Pancreas (tissue), 10 donors: Measurements from ENCODE around the gene ZNF320. TPM values are rescaled to one million over a fixed set of nuclear protein-coding genes. Genes with fewer than 3 reads are reported as not detected.
"Not testable (repeated sequence)": the region's sequence is repeated elsewhere in the genome, so short reads cannot be mapped to it uniquely, and the experiment has no call there.

Experiments used
- ATAC-seq, 4 donors: fragments of 200-7000 bp; cut with Tn5 transposase; one replicate each; pipeline versions ENCODE4 v1.8.0 to v1.9.1; 2020; ENCODE audit warnings: mild to moderate bottlenecking in 4 of 4, moderate library complexity in 4 of 4
- DNase-seq, 6 donors: peaks; one replicate each; pipeline ENCODE4 v3.0.0-alpha.2; 2020
- FAIRE-seq: peaks from 2 replicates; lab custom pipeline; 2012; peaks lifted over from hg19 to GRCh38; lab: Jason Lieb, UNC
- H3K27ac ChIP-seq, 4 donors: fragments of 200-600 bp; sonication (generic); 1 replicate in 3 of 4; 2 replicates in 1 of 4; pipeline versions ENCODE4 v1.5.0 to v1.8.0; 2020
- H3K27me3 ChIP-seq, 4 donors: fragments of 200-600 bp; one replicate each; pipeline ENCODE4 v1.8.0; 2021
- H3K36me3 ChIP-seq, 3 donors: fragments of 200-600 bp; sonication (generic) in 1 of 3; one replicate each; pipeline versions ENCODE4 v1.5.0 to v1.8.0; 2020 to 2021
- H3K4me1 ChIP-seq, 3 donors: fragments of 200-600 bp; one replicate each; pipeline ENCODE4 v1.8.0; 2021
- H3K4me3 ChIP-seq, 4 donors: fragments of 200-600 bp; sonication (generic) in 2 of 4; one replicate each; pipeline versions ENCODE4 v1.5.0 to v1.8.0; 2020 to 2021
- H3K9me3 ChIP-seq, 4 donors: fragments of 200-600 bp; one replicate each; pipeline ENCODE4 v1.8.0; 2021
- WGBS, 2 donors: extraction: QIAGEN DNeasy Blood & Tissue Kit; methylation state at CpG; one replicate each; pipeline ENCODE4 v1.1.7; 2013; 5-methylcytosine and 5-hydroxymethylcytosine counted together
- intact Hi-C, 3 donors: fragments of 100-400 bp; cut with DNase I; formaldehyde crosslinking; loops; one replicate each; pipeline versions ENCODE4 v1.11.1 to v1.14.2; 2022
- polyA plus RNA-seq, 2 donors: library from polyadenylated mRNA; stranded (reverse); fragments of 200-250 nt; gene quantifications; one replicate each; pipeline ENCODE4 v1.2.3, GENCODE V29; 2013
- total RNA-seq, 6 donors: library from RNA; stranded (reverse); fragmentation: NEBNext Ultra II Directional in 4 of 6; extraction: Animal tissue kit (Norgen Biotek cat#: 25700) in 4 of 6; gene quantifications; one replicate each; pipeline versions ENCODE4 v1.2.1 to v1.2.4, GENCODE V29; 2021 to 2023
- TF ChIP-seq, protein P1 (sequence below), 4 donors: fragments of 200-600 bp; sonication (generic) in 3 of 4; IDR thresholded peaks; one replicate each; pipeline versions ENCODE4 v1.5.0 to v1.8.0; 2021; ENCODE audit warnings: antibody characterized with exemption in 4 of 4
- donor health status: healthy with polysubstance abuse.
- donor health status: DM: no; HTN: no; CAD: no; lungs with moderate emphysema.
- donor health status: DM: no; HTN: no; CAD: no.
- donor health status: control.
- donor health status: control.
- donor health status: Bipolar disorder and iron deficiency.
- donor health status: DM: yes; HTN: yes; CAD: no.
- donor health status: DM: no; HTN: no; CAD: no.
- donor health status: DM: no; HTN: no; CAD: no.
- donor health status: DM: yes; HTN: yes; CAD: no.

ZNF320 gene
- total and polyA plus RNA-seq, 8 donors, result 2.8 to 21.3 (median 6.4) TPM

DNA sequence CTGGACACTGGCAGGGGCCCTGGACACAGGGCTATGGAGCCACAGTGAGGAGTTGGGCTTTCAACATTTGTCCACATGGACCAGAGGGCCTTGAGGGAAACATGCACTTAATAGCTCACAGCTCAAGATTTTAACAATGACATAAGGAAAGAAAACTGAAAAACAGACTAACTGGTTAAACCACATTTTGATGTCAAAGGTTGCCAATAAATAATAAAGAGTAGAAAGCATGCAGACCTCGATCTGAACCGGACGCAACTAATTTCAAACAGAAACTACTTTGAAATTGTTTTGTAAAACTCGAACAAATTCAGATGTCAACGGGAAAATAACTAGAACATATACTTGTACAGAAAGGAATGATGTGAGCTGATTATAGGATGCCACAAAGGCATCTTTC lies 41.3 kb upstream of the ZNF320 start:
- TF ChIP-seq, protein P1, sequence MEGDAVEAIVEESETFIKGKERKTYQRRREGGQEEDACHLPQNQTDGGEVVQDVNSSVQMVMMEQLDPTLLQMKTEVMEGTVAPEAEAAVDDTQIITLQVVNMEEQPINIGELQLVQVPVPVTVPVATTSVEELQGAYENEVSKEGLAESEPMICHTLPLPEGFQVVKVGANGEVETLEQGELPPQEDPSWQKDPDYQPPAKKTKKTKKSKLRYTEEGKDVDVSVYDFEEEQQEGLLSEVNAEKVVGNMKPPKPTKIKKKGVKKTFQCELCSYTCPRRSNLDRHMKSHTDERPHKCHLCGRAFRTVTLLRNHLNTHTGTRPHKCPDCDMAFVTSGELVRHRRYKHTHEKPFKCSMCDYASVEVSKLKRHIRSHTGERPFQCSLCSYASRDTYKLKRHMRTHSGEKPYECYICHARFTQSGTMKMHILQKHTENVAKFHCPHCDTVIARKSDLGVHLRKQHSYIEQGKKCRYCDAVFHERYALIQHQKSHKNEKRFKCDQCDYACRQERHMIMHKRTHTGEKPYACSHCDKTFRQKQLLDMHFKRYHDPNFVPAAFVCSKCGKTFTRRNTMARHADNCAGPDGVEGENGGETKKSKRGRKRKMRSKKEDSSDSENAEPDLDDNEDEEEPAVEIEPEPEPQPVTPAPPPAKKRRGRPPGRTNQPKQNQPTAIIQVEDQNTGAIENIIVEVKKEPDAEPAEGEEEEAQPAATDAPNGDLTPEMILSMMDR (IDR thresholded peaks at IDR 0.05), result no peak

DNA sequence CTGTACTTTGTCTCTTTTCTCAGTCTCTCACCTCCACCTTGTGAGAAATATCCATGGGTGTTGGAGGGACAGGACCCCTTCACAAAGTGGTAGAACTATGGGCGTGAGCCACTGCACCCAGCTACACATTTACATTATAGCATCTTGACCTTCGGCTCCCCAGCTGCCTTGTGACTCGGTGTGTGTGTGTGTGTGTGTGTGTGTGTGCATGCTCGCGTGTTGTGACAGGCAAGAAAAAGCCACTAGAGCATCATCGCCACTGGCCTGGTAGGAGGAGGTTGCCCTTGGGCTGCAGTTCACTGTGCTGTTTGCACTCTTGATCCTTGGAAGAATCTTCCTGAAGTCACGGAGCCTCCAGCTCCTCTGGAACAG lies 39.5 kb upstream of the ZNF320 start:
- FAIRE-seq (no peak), ATAC-seq (no peak), DNase-seq (no peak)
- H3K4me3 ChIP-seq, result no peak overlapping the region
- TF ChIP-seq, protein P1 (IDR thresholded peaks at IDR 0.05), result no peak
- no peaks in the 10 kb centered on the region for H3K36me3 ChIP-seq
- WGBS, 2 donors, result 80 to 81% methylated on average over 7 of the region's 7 CpGs
- H3K27me3 ChIP-seq, result no peaks in the 10 kb centered on the region
- peaks cover 4 to 22% (median 19%) of the 10 kb centered on the region in 3 donors for H3K4me1 ChIP-seq
- intact Hi-C loops, result no loop called here
- H3K27ac ChIP-seq, result peak overlapping the region in 3 of 4 donors; percentile 46 to 60 (median 48)
- no peaks in the 10 kb centered on the region for H3K9me3 ChIP-seq

More for the DNA sequence above, 41.3 kb upstream of the ZNF320 start:
- Histone ChIP-seq H3K4me3 (no peak overlapping the region), H3K9me3 (no peaks in the 10 kb centered on the region), H3K4me1 (peaks cover 4 to 22% (median 19%) of the 10 kb centered on the region in 3 donors), H3K27me3 (no peaks in the 10 kb centered on the region), H3K36me3 (no peaks in the 10 kb centered on the region), H3K27ac (peak overlapping the region in 2 of 4 donors; percentile 10 to 60)
- FAIRE-seq (no peak), DNase-seq (no peak), ATAC-seq (no peak)
- 33 to 39% methylated on average over 5 of the region's 5 CpGs for WGBS, 2 donors
- intact Hi-C loops, result no loop called here

DNA sequence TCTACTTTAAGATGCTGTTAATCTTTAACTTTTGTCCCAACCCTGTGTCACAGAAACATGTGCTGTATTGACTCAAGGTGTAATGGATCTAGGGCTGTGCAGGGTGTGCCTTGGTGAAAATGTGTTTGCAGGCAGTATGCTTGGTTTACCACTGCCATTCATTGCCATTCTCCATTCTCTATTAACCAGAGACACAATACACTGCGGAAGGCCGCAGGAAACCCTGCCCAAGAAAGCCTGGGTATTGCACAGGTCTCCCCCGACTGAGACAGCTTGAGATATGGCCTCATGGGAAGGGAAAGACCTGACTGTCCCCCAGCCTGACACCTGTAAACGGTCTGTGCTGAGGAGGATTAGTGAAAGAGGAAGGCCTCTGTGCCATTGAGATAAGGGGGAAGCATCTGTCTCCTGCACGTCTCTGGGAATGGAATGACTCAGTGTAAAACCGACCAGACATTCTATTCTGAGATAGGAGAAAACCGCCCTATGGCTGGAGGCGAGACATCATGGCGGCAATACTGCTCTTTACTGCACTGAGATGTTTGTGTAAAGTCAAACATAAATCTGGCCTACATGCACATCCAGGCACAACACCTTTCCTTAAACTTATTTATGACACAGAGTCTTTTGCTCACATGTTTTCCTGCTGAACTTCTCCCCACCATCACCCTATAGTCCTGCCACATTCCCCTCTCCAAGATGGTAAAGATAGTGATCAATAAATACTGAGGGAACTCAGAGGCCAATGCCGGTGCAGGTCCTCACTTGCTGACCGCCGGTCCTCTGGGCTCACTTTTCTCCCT lies 38.9 kb upstream of the ZNF320 start:
- H3K4me1 ChIP-seq, result peaks cover 4 to 22% (median 19%) of the 10 kb centered on the region in 3 donors
- WGBS, 2 donors, result 50 to 55% methylated on average over 12 of the region's 12 CpGs
- ATAC-seq (peak; percentile 86 to 92 (median 87)), DNase-seq (peak in 1 of 6 donors; percentile 33), FAIRE-seq (no peak)
- H3K4me3 ChIP-seq, result no peak overlapping the region
- intact Hi-C loops, result no loop called here
- peak overlapping the region in 3 of 4 donors; percentile 46 to 60 (median 48) for H3K27ac ChIP-seq
- no peaks in the 10 kb centered on the region for H3K36me3 ChIP-seq
- H3K9me3 ChIP-seq, result no peaks in the 10 kb centered on the region
- TF ChIP-seq, protein P1 (IDR thresholded peaks at IDR 0.05), result no peak
- H3K27me3 ChIP-seq, result no peaks in the 10 kb centered on the region

DNA sequence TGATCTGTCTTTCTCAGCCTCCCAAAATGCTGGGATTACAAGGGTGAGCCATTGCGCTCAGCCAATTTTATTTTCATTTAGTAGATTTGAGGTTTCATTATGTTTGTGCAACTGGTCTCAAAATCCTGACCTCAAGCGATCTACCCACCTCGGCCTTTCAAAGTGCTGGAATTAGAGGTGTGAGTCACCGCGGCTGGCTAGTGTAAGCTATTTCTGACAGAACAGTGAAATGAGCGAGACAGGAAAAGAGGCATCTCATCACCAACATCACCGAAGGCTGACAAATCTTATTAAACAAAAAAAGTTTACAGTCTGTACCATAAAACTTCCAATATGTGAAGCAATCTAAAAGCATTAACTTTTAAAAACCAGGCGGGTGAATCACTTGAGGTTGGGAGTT lies 38.0 kb upstream of the ZNF320 start:
- no peak for FAIRE-seq
- Histone ChIP-seq H3K9me3 (no peaks in the 10 kb centered on the region), H3K4me3 (no peak overlapping the region), H3K27me3 (no peaks in the 10 kb centered on the region), H3K4me1 (peaks cover 4 to 22% (median 19%) of the 10 kb centered on the region in 3 donors), H3K36me3 (no peaks in the 10 kb centered on the region), H3K27ac (peak overlapping the region in 3 of 4 donors; percentile 46 to 48 (median 48))
- DNase-seq, result no peak
- WGBS, 2 donors, result 85 to 89% methylated on average over 8 of the region's 8 CpGs
- peak in 3 of 4 donors; percentile 17 to 56 (median 23) for ATAC-seq
- TF ChIP-seq, protein P1 (IDR thresholded peaks at IDR 0.05), result no peak
- intact Hi-C loops, result no loop called here

DNA sequence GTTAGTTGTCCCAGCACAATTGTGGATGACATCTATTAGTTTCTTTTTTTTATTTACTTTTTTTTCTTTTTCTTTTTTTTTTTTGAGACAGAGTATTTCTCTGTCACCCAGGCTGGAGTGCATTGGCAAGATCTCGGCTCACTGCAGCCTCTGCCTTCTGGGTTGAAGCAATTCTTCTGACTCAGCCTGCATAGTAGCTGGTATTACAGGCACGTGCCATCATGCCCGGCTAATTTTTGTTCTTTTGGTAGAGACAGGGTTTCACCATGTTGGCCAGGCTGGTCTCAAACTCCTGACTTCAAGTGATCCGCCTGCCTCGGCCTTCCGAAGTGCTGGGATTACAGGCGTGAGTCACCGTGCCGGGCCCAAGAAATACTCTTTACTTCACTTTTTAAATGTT lies 27.2 kb upstream of the ZNF320 start:
- H3K27me3 ChIP-seq, H3K9me3 ChIP-seq, H3K36me3 ChIP-seq, intact Hi-C loops, DNase-seq, ATAC-seq, FAIRE-seq, H3K4me3 ChIP-seq, H3K4me1 ChIP-seq: not testable (repeated sequence)
- peak overlapping the region in 2 of 4 donors; percentile 77 to 92 for H3K27ac ChIP-seq
- 87 to 90% methylated on average over 9 of the region's 9 CpGs for WGBS, 2 donors
